AG09319 (cell line): Measurements from ENCODE around the gene CXCL12.

Experiments used
- DNase-seq: peaks from one replicate; pipeline ENCODE4 v3.0.0-alpha.2; 2010; ENCODE audit warnings: low read depth; ENCODE audit errors: extremely low read depth
- CTCF ChIP-seq: IDR thresholded peaks from 2 replicates; pipeline ENCODE4 v1.5.1; 2011; ENCODE audit warnings: low read depth, mild to moderate bottlenecking, inconsistent platforms, low read length, moderate library complexity

Gene CXCL12

GRCh38 chr10:44399659-44400451, 15.0 kb upstream of the CXCL12 start:
- DNase-seq, result no peak
- no peak for TF ChIP-seq CTCF

- TF ChIP-seq CTCF, result no peak
- DNase-seq, result peak; percentile 61
Measured at GRCh38 chr10:44398747-44399658, 14.1 kb upstream of the CXCL12 start.

- no peak for DNase-seq
- no peak for TF ChIP-seq CTCF
Measured at GRCh38 chr10:44398271-44398670, 13.4 kb upstream of the CXCL12 start.

GRCh38 chr10:44397476-44398225, 12.8 kb upstream of the CXCL12 start:
- TF ChIP-seq CTCF, result no peak
- no peak for DNase-seq

- no peak for DNase-seq
- TF ChIP-seq CTCF, result no peak
Measured at GRCh38 chr10:44396671-44397191, 11.8 kb upstream of the CXCL12 start.

GRCh38 chr10:44395902-44396670, 11.2 kb upstream of the CXCL12 start:
- no peak for DNase-seq
- TF ChIP-seq CTCF, result no peak
